GM19395 (cell line): Measurements from ENCODE around the gene GNG7.
A peak's percentile ranks its signal among the peaks of the same experiment; 100 is the strongest.
"Not testable (repeated sequence)": the region's sequence is repeated elsewhere in the genome, so short reads cannot be mapped to it uniquely, and the experiment has no call there.

Experiments used
- ATAC-seq: cut with Tn5 transposase; IDR thresholded peaks from one replicate; pipeline ENCODE4 v1.9.1; 2021; ENCODE audit warnings: mild to moderate bottlenecking, moderate library complexity; ENCODE audit not compliant: unreplicated experiment

The GNG7 gene

DNA sequence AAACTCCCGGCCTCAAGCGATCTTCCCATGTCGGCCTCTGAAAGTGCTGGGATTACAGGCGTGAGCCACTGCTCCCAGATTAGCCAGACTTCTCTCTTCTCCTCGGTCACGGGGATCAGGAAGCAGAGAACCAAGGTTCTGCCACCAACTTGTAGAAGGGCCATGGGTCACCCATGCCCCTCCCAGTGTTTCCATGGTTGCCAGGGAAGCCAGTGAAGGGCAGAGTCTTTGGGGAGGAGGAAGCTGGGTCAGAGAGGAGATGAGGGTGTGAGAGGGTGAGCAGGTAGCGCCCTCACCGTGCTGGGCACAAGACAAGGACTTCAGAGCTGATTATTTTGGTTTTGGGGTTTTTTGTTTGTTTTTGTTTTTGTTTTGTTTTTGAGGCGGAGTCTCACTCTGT lies 77.1 kb downstream of the GNG7 start:
- ATAC-seq = no peak

DNA sequence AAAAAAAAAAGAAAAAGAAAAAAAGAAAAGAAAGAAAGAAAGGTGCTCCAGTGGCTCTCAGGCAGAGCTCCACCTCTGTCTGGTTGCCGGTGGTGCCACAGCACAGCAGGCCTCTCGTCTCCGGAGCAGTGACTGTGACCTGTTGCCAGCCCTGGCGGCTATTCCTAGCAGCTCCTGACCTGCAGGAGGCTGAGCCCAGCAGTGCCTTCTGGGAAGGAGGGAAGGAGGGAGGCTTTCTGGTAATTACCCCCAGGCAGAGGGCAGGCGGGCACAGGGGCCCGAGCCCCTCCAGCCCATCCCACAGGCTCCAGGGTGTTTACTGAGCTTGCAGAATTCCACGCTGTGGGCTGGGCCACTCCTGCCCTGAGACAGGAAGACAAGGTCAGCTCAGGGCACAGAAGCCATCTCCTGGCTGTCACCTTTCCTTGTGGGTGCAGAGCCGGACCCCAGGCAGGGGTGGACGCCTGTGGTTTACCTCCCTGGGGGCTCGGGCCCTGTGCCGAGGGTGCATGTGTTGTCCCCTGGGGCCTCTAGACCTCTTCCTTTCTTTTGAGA lies 77.9 kb downstream of the GNG7 start:
- ATAC-seq = no peak

DNA sequence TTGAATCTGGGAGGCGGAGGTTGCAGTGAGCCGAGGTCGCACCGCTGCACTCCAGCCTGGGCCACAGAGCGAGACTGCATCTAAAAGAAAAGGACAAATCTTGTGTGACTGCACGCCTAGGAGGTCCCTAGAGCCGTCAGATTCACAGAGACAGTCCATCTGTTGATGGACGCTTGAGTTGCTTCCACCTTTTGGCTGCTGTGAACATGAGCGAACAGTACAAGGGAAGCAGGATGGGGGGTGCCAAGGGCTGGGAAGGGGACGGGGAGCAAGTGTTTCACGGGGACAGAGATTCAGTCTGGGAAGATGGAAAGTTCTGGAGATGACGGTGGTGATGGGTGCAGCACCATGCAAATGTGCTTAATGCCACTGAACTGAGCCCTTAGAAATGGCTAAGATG lies 78.7 kb downstream of the GNG7 start:
- no peak for ATAC-seq

GRCh38 chr19:2622371-2622961 lies 80.0 kb downstream of the GNG7 start:
- ATAC-seq = not testable (repeated sequence)

DNA sequence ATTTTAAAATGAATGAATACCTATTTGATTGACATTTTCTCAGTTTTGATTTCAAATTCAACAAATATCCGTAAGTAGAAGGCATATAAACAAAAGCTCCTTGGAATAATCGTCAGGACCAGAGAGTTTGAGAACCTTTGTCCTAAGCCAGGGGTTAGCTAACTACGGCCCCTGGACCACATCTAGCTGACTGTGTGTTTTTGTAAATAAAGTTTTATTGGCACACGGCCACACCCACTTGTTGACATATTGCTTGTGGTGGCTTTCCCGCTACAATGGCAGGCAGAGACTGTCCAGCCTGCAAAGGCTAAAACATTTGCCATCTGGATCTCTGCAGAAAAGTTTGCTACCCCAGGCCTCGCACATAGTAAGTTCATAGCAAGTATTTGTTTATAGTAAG lies 83.4 kb downstream of the GNG7 start:
- no peak for ATAC-seq

- no peak for ATAC-seq
These were observed 83.9 kb downstream of the GNG7 start for GRCh38 chr19:2618611-2619010.

GRCh38 chr19:2617393-2618165 lies 84.9 kb downstream of the GNG7 start:
- ATAC-seq = no peak

- no peak for ATAC-seq
These were observed 85.6 kb downstream of the GNG7 start for GRCh38 chr19:2616741-2617392.

DNA sequence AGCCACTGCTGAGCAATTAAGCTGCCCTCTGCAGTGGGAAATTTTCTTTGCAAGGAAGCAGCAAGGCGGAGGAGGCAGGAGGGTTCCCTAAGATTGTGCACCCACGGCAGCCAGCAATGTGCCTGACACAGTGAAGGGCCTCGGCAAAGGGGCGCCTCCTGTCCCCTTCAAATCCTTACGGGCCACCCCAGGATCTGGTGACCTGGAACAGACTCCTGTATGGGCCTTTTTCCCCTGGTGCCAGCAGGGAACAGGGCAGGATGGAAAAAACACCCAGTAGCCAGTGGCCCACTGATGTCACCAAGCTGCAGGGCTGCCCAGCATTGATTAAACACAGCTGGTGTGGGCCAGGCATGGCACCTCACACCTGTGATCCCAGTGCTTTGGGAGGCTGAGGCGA lies 86.7 kb downstream of the GNG7 start:
- ATAC-seq = no peak

GRCh38 chr19:2613507-2614295 lies 88.8 kb downstream of the GNG7 start:
- no peak for ATAC-seq

- ATAC-seq = no peak
These were observed 89.8 kb downstream of the GNG7 start for GRCh38 chr19:2612619-2613249.

DNA sequence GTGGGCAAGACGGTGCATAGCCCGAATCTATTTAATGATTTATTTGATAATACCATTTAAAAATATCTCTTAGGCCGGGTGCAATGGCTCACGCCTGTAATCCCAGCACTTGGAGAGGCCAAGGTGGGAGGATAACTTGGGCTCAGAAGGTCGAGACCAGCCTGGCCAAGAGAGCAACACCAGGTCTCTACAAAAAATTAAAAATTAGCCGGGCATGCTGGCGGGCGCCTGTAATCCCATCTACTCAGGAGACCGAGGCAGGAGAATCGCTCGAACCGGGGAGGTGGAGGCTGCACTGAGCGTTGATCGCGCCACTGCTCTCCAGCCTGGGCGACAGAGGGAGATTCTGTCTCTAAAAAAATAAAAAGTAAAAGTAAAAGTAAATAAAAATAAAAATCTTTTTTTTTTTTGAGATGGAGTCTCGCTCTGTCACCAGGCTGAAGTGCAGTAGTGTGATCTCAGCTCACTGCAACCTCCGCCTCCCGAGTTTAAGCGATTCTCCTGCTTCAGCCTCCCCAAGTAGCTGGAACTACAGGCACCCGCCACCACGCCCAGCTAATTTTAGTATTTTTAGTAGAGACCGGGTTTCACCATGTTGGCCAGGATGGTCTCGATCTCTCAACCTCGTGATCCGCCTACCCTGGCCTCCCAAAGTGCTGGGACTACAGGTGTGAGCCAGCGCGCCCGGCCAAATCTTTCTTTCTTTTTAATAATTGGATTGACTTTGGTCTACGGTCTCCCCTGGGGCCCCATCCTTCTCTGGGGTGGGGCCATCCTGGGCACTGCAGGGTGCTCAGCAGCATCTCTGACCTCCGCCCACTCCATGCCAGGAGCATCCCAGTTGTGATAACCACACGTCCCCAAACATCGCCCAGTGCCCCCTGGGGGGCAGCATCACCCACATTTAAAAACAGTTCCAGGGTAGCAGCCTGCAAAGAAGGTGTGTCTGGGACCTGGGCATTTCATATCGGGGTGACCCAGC lies 90.7 kb downstream of the GNG7 start:
- no peak for ATAC-seq

DNA sequence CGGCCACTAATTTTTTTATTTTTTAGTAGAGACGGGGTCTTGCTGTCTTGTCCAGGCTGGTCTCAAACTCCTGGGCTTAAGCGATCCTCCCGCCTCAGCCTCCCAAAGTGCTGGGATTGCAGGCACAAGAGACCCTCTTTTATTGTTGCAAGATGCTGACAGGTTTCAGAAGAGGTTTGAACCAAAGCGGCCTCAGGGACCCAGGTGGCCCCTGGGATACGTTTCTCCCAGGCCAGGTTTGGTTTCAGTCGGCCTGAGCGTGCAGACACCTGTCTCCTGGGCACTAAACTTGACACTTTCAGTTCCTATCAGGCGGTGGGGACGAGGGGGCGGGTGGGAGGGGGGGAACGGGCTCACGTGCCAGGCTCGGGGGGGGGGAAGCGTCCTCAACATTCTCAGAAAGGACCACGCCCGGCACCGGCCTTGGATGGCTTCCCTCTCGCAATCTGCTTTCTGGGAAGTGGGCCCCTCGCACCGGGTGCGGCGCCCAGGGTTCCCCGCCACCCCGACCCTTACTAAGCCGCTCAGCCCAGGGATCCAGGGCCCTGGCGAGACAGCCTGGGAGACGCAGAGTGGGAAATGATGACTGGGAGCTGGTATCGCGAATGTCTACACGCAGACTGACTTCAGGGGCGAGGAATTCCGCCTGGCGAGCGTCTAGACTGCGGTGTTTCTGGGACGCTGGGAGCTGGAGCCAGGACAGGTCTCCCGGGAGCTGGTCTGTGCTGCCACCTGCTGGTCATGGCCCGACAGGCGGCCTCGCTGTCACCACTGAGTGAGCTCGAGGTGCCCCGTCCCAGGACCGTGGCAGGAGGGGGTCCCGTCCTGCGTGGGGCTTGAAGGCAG lies 91.6 kb downstream of the GNG7 start:
- no peak for ATAC-seq

DNA sequence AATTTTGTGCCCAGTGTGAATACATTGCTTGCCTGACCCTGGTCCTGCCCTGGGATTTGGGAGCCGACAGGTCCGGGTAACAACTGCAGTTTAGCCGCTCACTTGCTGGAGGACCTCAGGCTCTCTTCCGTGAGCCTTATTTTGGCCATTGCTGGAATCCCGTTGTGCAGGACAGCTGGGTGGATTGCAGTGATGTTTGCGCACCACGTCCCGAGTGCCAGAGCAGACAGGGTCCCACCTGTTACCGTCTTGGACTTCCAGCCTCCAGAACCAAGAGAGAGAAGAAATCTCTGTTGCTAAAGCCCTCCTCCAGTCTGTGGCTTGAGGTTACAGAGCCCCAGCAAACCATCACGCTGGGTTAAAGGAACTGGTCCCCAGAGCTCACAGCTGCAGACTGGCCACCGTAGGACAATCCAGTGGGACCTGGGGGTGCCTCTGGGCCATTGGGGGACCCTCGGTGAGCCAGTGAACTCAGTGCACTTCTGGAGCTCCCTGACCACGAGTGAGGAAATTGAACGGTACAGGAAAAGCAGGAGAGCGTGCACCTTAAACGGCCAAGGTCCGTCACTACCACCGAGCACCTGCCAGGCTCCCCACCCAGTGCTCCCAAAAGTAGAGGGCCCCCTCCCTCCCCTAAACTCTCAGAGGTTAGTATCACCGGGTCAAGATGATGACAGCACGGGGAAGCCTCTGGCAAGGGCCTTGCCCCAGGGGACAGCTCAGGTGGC lies 92.9 kb downstream of the GNG7 start:
- no peak for ATAC-seq

DNA sequence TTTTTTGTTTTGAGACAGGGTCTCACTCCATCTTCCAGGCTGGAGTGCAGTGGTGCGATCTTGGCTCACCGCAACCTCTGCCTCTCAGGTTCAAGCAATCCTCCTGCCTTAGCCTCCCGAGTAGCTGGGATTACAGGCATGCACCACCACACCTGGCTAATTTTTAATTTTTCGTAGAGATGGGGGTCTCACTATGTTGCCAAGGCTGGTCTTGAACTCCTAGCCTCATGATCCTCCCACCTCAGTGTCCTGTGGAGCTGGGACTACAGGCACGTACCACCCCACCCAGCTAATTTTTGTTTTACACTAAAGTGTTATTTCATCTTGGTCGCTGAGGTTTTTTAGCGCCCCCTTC lies 93.5 kb downstream of the GNG7 start:
- ATAC-seq = not testable (repeated sequence)

DNA sequence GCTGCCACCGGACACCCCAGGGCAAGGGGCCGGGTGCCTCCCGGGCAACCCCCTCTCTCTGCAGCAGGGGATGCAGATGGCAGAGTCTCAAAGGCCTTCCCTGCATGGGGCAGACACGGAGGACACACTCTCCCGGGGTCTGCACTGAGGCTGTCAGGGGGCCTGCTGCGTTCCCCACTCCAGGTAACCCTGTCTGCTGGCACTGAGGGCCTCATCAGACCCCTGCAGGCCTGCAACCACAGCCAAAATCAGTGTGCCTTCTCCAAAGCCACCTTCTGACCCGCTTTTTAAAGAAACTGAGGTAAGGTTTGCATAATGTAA lies 93.9 kb downstream of the GNG7 start:
- ATAC-seq = no peak

GRCh38 chr19:2607712-2608601 lies 94.5 kb downstream of the GNG7 start:
- peak; percentile 44 for ATAC-seq
